H9 (cell line): Measurements from ENCODE around the gene CTNNBL1. TPM values are rescaled to one million over a fixed set of nuclear protein-coding genes. Genes with fewer than 3 reads are reported as not detected.

Source experiments
- DNase-seq: peaks from one replicate; pipeline ENCODE4 v3.0.0-alpha.2; 2017
- H2AFZ ChIP-seq: one replicate; pipeline ENCODE4 v1.6.1; 2013; ENCODE audit warnings: mild to moderate bottlenecking, low read length, control low read depth, moderate library complexity
- H2AK5ac ChIP-seq: 2 replicates; pipeline ENCODE4 v1.6.1; 2013; ENCODE audit warnings: low read length, control low read depth, mixed read lengths; ENCODE audit not compliant: insufficient read length
- H2BK120ac ChIP-seq: one replicate; pipeline ENCODE4 v1.6.1; 2013; ENCODE audit warnings: low read depth, mild to moderate bottlenecking, low read length, control low read depth, inconsistent platforms; ENCODE audit not compliant: poor library complexity, severe bottlenecking
- H2BK12ac ChIP-seq: 2 replicates; pipeline ENCODE4 v1.6.1; 2013; ENCODE audit warnings: low read length, control low read depth, mixed read lengths, low read depth; ENCODE audit not compliant: insufficient read length
- H2BK15ac ChIP-seq: 2 replicates; pipeline ENCODE4 v1.6.1; 2013; ENCODE audit warnings: low read depth, low read length, control low read depth
- H2BK20ac ChIP-seq: one replicate; pipeline ENCODE4 v1.6.1; 2013; ENCODE audit warnings: low read depth, mild to moderate bottlenecking, low read length, control low read depth, inconsistent platforms; ENCODE audit not compliant: poor library complexity, severe bottlenecking
- H2BK5ac ChIP-seq: 2 replicates; pipeline ENCODE4 v1.6.1; 2013; ENCODE audit warnings: low read length, control low read depth, mixed read lengths; ENCODE audit not compliant: insufficient read length
- H3K14ac ChIP-seq: 2 replicates; pipeline ENCODE4 v1.6.1; 2013; ENCODE audit warnings: low read length, control low read depth; ENCODE audit not compliant: insufficient read depth
- H3K18ac ChIP-seq: 2 replicates; pipeline ENCODE4 v1.6.1; 2013; ENCODE audit warnings: low read depth, mild to moderate bottlenecking, mixed read lengths, low read length, control low read depth; ENCODE audit not compliant: insufficient read length
- H3K23ac ChIP-seq: 2 replicates; pipeline ENCODE4 v1.6.1; 2013; ENCODE audit warnings: low read length, control low read depth, mixed read lengths, low read depth; ENCODE audit not compliant: insufficient read length
- H3K23me2 ChIP-seq: 2 replicates; pipeline ENCODE4 v1.6.1; 2013; ENCODE audit warnings: low read depth, mild to moderate bottlenecking, mixed read lengths, low read length, control low read depth; ENCODE audit not compliant: insufficient read length, poor library complexity, severe bottlenecking
- H3K27ac ChIP-seq: 2 replicates; pipeline ENCODE4 v1.5.1; 2013; ENCODE audit warnings: low read length, control low read depth, mixed read lengths, low read depth; ENCODE audit not compliant: insufficient read length
- H3K27me3 ChIP-seq: 2 replicates; pipeline ENCODE4 v1.6.1; 2013; ENCODE audit warnings: low read length, control low read depth, inconsistent platforms; ENCODE audit not compliant: insufficient read depth
- H3K4ac ChIP-seq: 2 replicates; pipeline ENCODE4 v1.6.1; 2013; ENCODE audit warnings: low read depth, mild to moderate bottlenecking, control low read depth, inconsistent platforms, low read length, moderate library complexity
- H3K4me1 ChIP-seq: 2 replicates; pipeline ENCODE4 v1.6.1; 2013; ENCODE audit warnings: low read length, control low read depth, inconsistent platforms; ENCODE audit not compliant: insufficient read depth
- H3K4me2 ChIP-seq: 2 replicates; pipeline ENCODE4 v1.6.1; 2013; ENCODE audit warnings: low read length, control low read depth, mixed read lengths; ENCODE audit not compliant: insufficient read length, insufficient read depth
- H3K56ac ChIP-seq: 2 replicates; pipeline ENCODE4 v1.6.1; 2013; ENCODE audit warnings: low read depth, mild to moderate bottlenecking, mixed read lengths, low read length, control low read depth; ENCODE audit not compliant: insufficient read length
- H3K79me1 ChIP-seq: 2 replicates; pipeline ENCODE4 v1.6.1; 2013; ENCODE audit warnings: low read depth, mild to moderate bottlenecking, moderate library complexity, low read length, control low read depth, inconsistent platforms; ENCODE audit not compliant: insufficient read depth, poor library complexity, severe bottlenecking
- H3K79me2 ChIP-seq: 2 replicates; pipeline ENCODE4 v1.6.1; 2013; ENCODE audit warnings: low read length, control low read depth, inconsistent platforms; ENCODE audit not compliant: insufficient read depth
- H3K9ac ChIP-seq: 2 replicates; pipeline ENCODE4 v1.6.1; 2013; ENCODE audit warnings: low read length, control low read depth, mixed read lengths; ENCODE audit not compliant: insufficient read length; ENCODE audit errors: extremely low read depth
- H3K9me3 ChIP-seq: one replicate; pipeline ENCODE4 v1.6.1; 2013; ENCODE audit warnings: low read depth, low read length, inconsistent platforms; ENCODE audit not compliant: control insufficient read depth
- H3T11ph ChIP-seq: one replicate; pipeline ENCODE4 v1.6.1; 2013; ENCODE audit warnings: mild to moderate bottlenecking, low read length, control low read depth, inconsistent platforms
- H4K20me1 ChIP-seq: one replicate; pipeline ENCODE4 v1.6.1; 2013; ENCODE audit not compliant: control insufficient read depth, insufficient read length, insufficient read depth
- H4K5ac ChIP-seq: 2 replicates; pipeline ENCODE4 v1.6.1; 2013; ENCODE audit warnings: low read depth, mild to moderate bottlenecking, mixed read lengths, low read length, control low read depth; ENCODE audit not compliant: insufficient read length
- H4K8ac ChIP-seq: replicated peaks from 2 replicates; pipeline ENCODE4 v1.6.1; 2013; ENCODE audit warnings: low read length, control low read depth, mixed read lengths, low read depth; ENCODE audit not compliant: insufficient read length
- H4K91ac ChIP-seq: 2 replicates; pipeline ENCODE4 v1.6.1; 2013; ENCODE audit warnings: low read depth, mild to moderate bottlenecking, moderate library complexity, mixed read lengths, low read length, control low read depth; ENCODE audit not compliant: insufficient read length
- H3K27ac Mint-ChIP-seq, 3 experiments: 2 replicates in 2 of 3; 3 replicates in 1 of 3; pipeline ENCODE4 v1.8.0; 2020 to 2021; ENCODE audit warnings: mixed read lengths in 3 of 3, mild to moderate bottlenecking in 1 of 3, moderate library complexity in 1 of 3
- H3K27me3 Mint-ChIP-seq: 2 replicates; pipeline ENCODE4 v1.8.0; 2021; ENCODE audit warnings: low read depth, mild to moderate bottlenecking, moderate library complexity, mixed read lengths
- H3K36me3 Mint-ChIP-seq, 3 experiments: 2 replicates in 2 of 3; 3 replicates in 1 of 3; pipeline ENCODE4 v1.8.0; 2020 to 2021; ENCODE audit warnings: low read depth in 3 of 3, mixed read lengths in 3 of 3; ENCODE audit not compliant: insufficient read depth in 1 of 3
- H3K4me1 Mint-ChIP-seq, 2 experiments: 2 replicates each; pipeline ENCODE4 v1.8.0; 2020; ENCODE audit warnings: mixed read lengths in 2 of 2
- H3K4me3 Mint-ChIP-seq, 2 experiments: 2 replicates in 1 of 2; 3 replicates in 1 of 2; pipeline ENCODE4 v1.8.0; 2020 to 2021; ENCODE audit warnings: mild to moderate bottlenecking in 2 of 2, mixed read lengths in 2 of 2, moderate library complexity in 1 of 2
- H3K9me3 Mint-ChIP-seq, 2 experiments: 2 replicates in 1 of 2; 3 replicates in 1 of 2; pipeline ENCODE4 v1.8.0; 2020; ENCODE audit warnings: mild to moderate bottlenecking in 2 of 2, mixed read lengths in 2 of 2, moderate library complexity in 1 of 2
- WGBS: extraction: QIAGEN DNeasy Blood & Tissue Kit; methylation state at CpG from one replicate; pipeline ENCODE4 v1.1.7; 2013; ENCODE audit warnings: missing lambda C conversion rate, low lambda C conversion rate, mixed read lengths; ENCODE audit not compliant: insufficient read length; ENCODE audit errors: extremely low coverage; 5-methylcytosine and 5-hydroxymethylcytosine counted together
- total RNA-seq: library from RNA; stranded (reverse); gene quantifications from 2 replicates; pipeline ENCODE4 v1.2.1, GENCODE V29; 2021
- TF ChIP-seq, protein P1 (sequence below): fragments of 200-600 bp; sonication (generic); conservative IDR thresholded peaks from 3 replicates; pipeline ENCODE4 v1.8.0; 2021; ENCODE audit warnings: antibody characterized with exemption, mild to moderate bottlenecking

Gene CTNNBL1
- total RNA-seq, 1 experiment from 2014 or later = 67.2 TPM

DNA sequence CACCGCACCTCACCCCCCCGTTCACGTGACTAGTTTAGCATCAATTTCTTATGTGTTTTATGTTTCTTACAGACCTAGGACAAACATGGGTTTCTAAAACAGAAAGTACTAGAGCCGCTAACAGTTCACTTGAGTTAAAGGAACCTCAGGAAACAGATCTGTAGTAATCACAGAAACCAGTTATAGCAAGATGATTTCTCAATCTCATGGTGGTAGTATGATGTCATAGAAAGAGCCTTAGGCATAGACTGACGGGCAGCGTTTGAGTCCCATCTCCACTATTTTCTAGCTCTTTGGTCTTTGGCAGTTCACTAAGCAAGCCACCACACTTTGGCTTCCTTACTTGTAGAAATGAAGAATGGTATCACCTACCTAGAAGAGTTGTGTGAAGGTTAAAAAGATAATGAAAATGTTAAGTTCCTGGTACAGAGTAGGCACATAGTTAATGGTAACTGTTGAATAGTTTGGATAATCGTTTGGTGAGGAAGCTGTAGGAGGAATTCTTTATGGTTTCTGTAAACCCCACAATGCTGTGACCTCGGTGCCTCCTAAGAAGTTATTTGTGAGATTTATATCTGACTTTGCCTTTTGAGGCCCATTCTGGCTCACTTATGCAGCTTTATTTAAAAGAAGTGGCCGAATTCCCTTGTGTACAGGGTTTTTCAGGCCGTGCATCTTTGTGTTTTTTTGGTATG, 21.3 kb downstream of the CTNNBL1 start:
- H3K4me1 Mint-ChIP-seq = peaks cover 6 to 7% of the 10 kb centered on the region in 2 experiments
- Histone ChIP-seq H3K9me3 (no peaks in the 10 kb centered on the region), H3K79me1 (no peaks in the 10 kb centered on the region), H3K4me1 (no peaks in the 10 kb centered on the region), H3K79me2 (peaks cover 2% of the 10 kb centered on the region; the same call in 1 of the 2 replicates), H3K27ac (no peak overlapping the region), H4K91ac (no peak overlapping the region), H2BK20ac (no peak overlapping the region), H2AK5ac (no peak overlapping the region), H3T11ph (no peak overlapping the region), H3K14ac (no peak overlapping the region), H2BK5ac (no peak overlapping the region), H4K8ac (no peak overlapping the region), H3K4ac (no peak overlapping the region), H4K5ac (no peak overlapping the region), H3K56ac (no peak overlapping the region), H2AFZ (no peak overlapping the region), H3K9ac (no peak overlapping the region), H2BK15ac (no peak overlapping the region), H4K20me1 (no peaks in the 10 kb centered on the region), H2BK120ac (no peak overlapping the region), H2BK12ac (no peak overlapping the region), H3K23me2 (no peaks in the 10 kb centered on the region), H3K23ac (no peak overlapping the region), H3K4me2 (no peak overlapping the region), H3K27me3 (no peaks in the 10 kb centered on the region), H3K18ac (no peak overlapping the region)
- TF ChIP-seq, protein P1, sequence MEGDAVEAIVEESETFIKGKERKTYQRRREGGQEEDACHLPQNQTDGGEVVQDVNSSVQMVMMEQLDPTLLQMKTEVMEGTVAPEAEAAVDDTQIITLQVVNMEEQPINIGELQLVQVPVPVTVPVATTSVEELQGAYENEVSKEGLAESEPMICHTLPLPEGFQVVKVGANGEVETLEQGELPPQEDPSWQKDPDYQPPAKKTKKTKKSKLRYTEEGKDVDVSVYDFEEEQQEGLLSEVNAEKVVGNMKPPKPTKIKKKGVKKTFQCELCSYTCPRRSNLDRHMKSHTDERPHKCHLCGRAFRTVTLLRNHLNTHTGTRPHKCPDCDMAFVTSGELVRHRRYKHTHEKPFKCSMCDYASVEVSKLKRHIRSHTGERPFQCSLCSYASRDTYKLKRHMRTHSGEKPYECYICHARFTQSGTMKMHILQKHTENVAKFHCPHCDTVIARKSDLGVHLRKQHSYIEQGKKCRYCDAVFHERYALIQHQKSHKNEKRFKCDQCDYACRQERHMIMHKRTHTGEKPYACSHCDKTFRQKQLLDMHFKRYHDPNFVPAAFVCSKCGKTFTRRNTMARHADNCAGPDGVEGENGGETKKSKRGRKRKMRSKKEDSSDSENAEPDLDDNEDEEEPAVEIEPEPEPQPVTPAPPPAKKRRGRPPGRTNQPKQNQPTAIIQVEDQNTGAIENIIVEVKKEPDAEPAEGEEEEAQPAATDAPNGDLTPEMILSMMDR = no peak
- no peak overlapping the region for H3K4me3 Mint-ChIP-seq
- no CpG with 5 or more reads among the region's 10 CpGs for WGBS
- H3K27me3 Mint-ChIP-seq = no peaks in the 10 kb centered on the region
- no peak for DNase-seq
- H3K9me3 Mint-ChIP-seq = peaks cover 3 to 5% of the 10 kb centered on the region in 2 experiments; a peak in 4 of 5 replicates
- no peak overlapping the region for H3K27ac Mint-ChIP-seq
- H3K36me3 Mint-ChIP-seq = peaks cover 5 to 10% (median 5%) of the 10 kb centered on the region in 3 experiments; a peak in 5 of 7 replicates
